ENCODE results near the gene BCLAF1.
"Not testable (repeated sequence)": the region's sequence is repeated elsewhere in the genome, so short reads cannot be mapped to it uniquely, and the experiment has no call there.

BCLAF1 gene

DNA sequence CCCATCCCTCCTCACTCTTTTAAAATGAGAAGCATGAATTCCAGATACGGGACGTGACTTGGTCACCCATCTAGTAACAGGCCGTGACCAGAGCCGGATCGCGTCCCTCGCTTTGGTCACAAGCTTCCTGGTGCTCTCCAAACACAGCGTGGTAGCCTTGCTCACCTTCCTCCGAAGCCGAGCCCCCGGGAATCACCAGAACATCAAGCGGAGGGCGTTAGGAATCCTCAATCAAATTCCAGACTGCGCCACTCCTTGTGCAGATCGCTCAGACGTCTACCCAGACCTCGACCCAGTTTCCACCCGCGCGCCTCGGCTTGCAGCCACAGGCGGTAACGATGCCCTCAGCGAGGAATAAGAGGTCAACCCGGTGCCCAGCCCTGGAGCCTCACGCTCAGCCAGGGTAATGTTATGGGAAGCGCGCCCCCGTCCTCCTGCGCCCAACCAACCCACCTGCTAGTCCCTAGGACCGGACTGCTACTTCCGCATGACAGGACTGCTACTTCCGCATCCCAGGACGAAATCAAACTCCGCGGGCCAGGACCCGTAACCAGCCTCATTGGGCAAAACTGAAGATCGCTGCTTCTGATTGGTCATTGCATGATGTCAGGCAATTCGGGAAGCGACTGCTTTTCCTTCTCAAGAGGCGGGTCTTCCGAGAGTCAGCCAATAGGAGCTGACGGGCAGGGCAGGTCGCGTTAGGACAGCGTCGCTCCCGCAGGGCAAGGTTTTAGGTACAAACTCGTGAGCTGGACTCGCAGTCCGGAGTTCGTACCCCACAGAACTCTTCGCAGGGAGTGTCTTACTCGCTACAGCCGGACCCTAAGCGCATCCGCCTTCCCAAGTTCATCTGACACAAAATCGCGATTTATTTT, 39.6 kb downstream of the BCLAF1 start, which contains the start of gene MTFR2:
Gene MTFR2 (minus strand): TSS at position 501 of the 875 bp plus-strand sequence. CDS start 1,212 bp downstream, outside the sequence.
- DNase-seq (ENCODE audit: insufficient read length, low spot score) (peak; percentile 77), FAIRE-seq (peak; percentile 99)

- no peak for FAIRE-seq
- DNase-seq (ENCODE audit: insufficient read length, low spot score) = no peak
Measured at GRCh38 chr6:136249336-136249735, 40.3 kb downstream of the BCLAF1 start.

- FAIRE-seq (no peak), DNase-seq (ENCODE audit: insufficient read length, low spot score) (no peak)
Measured at GRCh38 chr6:136244061-136244616, 45.5 kb downstream of the BCLAF1 start.

- DNase-seq (ENCODE audit: insufficient read length, low spot score) (no peak), FAIRE-seq (no peak)
Measured at GRCh38 chr6:136236466-136237293, 53.0 kb downstream of the BCLAF1 start.

GRCh38 chr6:136235233-136235564, 54.4 kb downstream of the BCLAF1 start:
- FAIRE-seq = no peak

GRCh38 chr6:136232701-136233100, 56.9 kb downstream of the BCLAF1 start:
- FAIRE-seq = no peak
- DNase-seq (ENCODE audit: insufficient read length, low spot score) = no peak

More at GRCh38 chr6:136235233-136235564, 54.4 kb downstream of the BCLAF1 start:
- DNase-seq (ENCODE audit: insufficient read length, low spot score) = no peak

DNA sequence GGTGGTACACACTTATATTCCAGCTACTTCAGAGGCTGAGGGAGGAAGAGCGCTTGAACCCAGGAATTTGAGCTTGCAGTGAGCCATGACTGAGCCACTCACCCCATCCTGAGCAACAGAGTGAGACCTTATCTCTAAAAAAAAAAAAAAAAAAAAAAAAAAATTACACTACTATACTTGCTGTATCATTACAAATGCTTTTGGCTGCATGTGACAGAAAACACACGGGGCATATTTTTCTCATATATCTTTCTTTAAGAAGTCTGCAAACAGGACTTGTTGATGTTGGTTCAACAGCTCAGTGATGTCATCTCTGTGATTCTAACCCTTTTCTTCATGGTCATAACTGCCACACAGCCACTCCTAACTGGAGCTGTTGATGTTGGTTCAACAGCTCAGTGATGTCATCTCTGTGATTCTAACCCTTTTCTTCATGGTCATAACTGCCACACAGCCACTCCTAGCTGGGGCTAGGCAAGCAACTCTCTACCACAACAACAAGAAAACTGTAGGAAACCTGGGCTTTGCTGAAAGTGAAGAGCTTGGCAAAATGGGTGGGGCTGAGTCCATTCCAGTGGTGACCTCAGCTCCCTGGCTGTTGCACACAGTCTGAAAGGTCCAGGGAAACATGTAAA, 59.3 kb downstream of the BCLAF1 start:
- FAIRE-seq (no peak), DNase-seq (ENCODE audit: insufficient read length, low spot score) (no peak)

- DNase-seq (ENCODE audit: insufficient read length, low spot score) = no peak
- FAIRE-seq = no peak
Measured at GRCh38 chr6:136228814-136229213, 60.8 kb downstream of the BCLAF1 start.

GRCh38 chr6:136226674-136227377, 62.8 kb downstream of the BCLAF1 start:
- FAIRE-seq (no peak), DNase-seq (ENCODE audit: insufficient read length, low spot score) (no peak)

DNA sequence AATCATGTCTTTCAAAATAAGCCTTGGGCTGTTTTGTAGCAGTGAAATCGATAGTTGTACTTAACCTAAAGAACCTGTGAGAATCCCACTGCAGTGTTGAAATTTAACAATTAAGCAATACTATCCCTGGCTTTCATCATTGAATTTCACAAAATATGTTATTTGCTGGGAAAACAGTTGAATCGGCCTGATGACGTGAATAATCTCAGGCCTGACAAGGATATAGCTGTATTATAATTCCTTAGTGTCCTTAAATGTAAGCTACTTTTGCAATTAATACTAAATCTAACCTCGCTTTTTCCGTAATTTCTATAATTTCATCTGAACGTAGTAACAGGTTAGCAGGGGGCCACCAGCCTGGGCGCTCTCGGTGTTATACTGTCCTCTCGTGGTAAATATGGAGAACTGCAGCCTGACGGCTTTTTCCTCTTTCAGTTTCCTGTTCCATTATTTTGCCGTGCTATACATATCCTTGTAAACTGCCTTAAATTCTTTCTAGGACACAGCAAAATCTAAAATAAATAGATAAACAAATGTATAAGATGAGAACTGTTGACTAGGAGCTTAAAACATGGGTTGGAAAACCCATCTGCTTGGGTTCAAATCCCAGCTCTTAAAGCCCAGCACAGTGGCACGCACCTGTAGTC, 63.5 kb downstream of the BCLAF1 start:
- FAIRE-seq (peak; percentile 75), DNase-seq (ENCODE audit: insufficient read length, low spot score) (peak; percentile 18)

- FAIRE-seq (no peak), DNase-seq (ENCODE audit: insufficient read length, low spot score) (no peak)
Measured at GRCh38 chr6:136225496-136225895, 64.2 kb downstream of the BCLAF1 start.

GRCh38 chr6:136224974-136225373, 64.7 kb downstream of the BCLAF1 start:
- not testable (repeated sequence) for FAIRE-seq

DNA sequence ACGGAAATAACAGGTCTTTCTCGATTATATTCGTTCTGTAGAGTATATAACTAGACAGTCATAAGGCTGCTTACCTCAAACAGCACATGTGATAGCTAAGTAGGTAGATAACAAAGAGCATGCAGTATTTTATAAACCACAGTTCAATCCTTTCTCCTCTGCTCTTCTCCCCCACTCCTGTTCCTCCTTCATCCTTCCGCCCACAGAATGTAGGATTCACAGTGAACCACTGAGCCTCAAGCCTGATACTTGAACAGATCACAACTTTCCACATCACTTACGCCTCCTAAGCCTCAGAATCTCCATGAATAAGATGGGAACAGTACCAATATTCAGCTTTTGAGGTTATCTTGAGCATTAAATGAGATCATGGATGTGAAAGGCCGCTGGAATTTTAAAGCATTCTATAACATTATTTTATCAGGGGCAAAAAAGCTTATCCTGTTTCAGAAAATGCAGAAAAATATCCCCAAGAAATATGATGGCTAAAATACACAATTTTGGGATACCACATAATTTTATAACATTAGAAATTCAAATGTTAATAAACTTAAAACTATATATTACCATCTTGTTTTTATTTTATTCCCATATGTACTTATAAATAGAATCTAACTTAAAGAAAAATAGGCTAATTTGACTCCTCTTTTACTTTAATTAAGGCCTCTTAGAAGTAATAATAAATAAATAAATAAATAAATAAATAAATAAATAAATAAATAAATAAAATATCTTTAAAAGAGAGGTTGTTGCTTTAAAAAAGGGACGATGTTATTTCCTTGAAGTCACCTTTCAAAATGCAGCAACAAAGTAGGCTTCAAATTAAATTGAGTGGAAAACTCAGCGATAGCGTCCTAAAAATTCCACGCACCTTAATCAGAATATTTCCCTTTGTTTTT, 72.9 kb downstream of the BCLAF1 start:
- FAIRE-seq (no peak), DNase-seq (ENCODE audit: insufficient read length, low spot score) (no peak)

More at GRCh38 chr6:136224974-136225373, 64.7 kb downstream of the BCLAF1 start:
- DNase-seq (ENCODE audit: insufficient read length, low spot score) = not testable (repeated sequence)

- DNase-seq (ENCODE audit: insufficient read length, low spot score) (no peak), FAIRE-seq (no peak)
Measured at GRCh38 chr6:136213853-136214252, 75.8 kb downstream of the BCLAF1 start.

GRCh38 chr6:136213012-136213539, 76.6 kb downstream of the BCLAF1 start:
- DNase-seq (ENCODE audit: insufficient read length, low spot score) = no peak
- FAIRE-seq = no peak

- FAIRE-seq (no peak), DNase-seq (ENCODE audit: insufficient read length, low spot score) (no peak)
Measured at GRCh38 chr6:136212608-136213007, 77.0 kb downstream of the BCLAF1 start.

GRCh38 chr6:136210398-136211165, 79.1 kb downstream of the BCLAF1 start:
- DNase-seq (ENCODE audit: insufficient read length, low spot score) = no peak

DNA sequence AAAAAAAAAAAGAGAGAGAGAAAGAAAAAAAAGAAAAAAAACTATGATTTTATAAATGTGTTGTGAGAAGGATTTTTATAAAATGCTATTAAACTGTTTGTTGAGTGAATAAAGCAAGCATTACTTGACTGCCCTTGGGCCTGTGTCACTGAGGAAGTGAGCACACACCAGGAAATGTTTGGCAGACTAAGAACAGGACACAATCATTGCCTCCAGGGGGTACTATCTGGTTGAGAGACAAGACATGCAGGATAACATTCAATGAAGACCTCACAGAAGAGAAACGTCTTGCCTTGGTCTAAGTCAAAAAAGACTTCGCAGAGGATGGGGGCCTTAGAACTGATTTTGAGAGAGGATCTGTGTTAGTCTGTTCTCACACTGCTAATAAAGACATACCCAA, 80.2 kb downstream of the BCLAF1 start:
- no peak for FAIRE-seq
- no peak for DNase-seq (ENCODE audit: insufficient read length, low spot score)

More at GRCh38 chr6:136210398-136211165, 79.1 kb downstream of the BCLAF1 start:
- no peak for FAIRE-seq
